Endothelial cell of umbilical vein (primary cell): ENCODE data around the gene RNLS. TPM values are rescaled to one million over a fixed set of nuclear protein-coding genes. Genes with fewer than 3 reads are reported as not detected.

Source experiments
- BruUV-seq: library from RNA; stranded (reverse); fragments of 400-500 nt; replicated peaks from 2 replicates; lab custom pipeline; 2021; lab: Mats Ljungman, UMichigan
- CTCF ChIA-PET: fragments of 300-600, 350-600 bp; sonication (Branson Sonifier 250); formaldehyde crosslinking; loops from one replicate; lab custom pipeline; 2021; ENCODE audit warnings: antibody characterized with exemption, inconsistent platforms; lab: Charles Lee
- POLR2A ChIA-PET: fragments of 300-600, 350-600 bp; sonication (Branson Sonifier 250); formaldehyde crosslinking; loops from one replicate; lab custom pipeline; 2021; ENCODE audit warnings: antibody characterized with exemption, inconsistent platforms; lab: Charles Lee
- DNase-seq: peaks from one replicate; pipeline ENCODE4 v3.0.0-alpha.2; 2011; ENCODE audit warnings: low read depth, low spot score
- FAIRE-seq: peaks from 2 replicates; lab custom pipeline; 2011; peaks lifted over from hg19 to GRCh38; lab: Jason Lieb, UNC
- H2AFZ ChIP-seq: 2 replicates; pipeline ENCODE4 v1.6.0; 2012; ENCODE audit warnings: low read depth, low read length, control low read depth, inconsistent platforms
- H3K27ac ChIP-seq: 2 replicates; pipeline ENCODE4 v1.5.1; 2011; ENCODE audit warnings: low read depth, mild to moderate bottlenecking, control low read depth, low read length, moderate library complexity; ENCODE audit not compliant: insufficient read depth
- H3K27me3 ChIP-seq, 2 experiments: 2 replicates each; pipeline versions ENCODE4 v1.6.0 to v1.6.1; 2011; ENCODE audit warnings: low read length in 2 of 2, mixed read lengths in 1 of 2; ENCODE audit not compliant: control insufficient read depth in 2 of 2, insufficient read depth in 2 of 2
- H3K36me3 ChIP-seq, 2 experiments: 2 replicates in 1 of 2; 3 replicates in 1 of 2; pipeline ENCODE4 v1.5.1; 2011; ENCODE audit warnings: low read length in 2 of 2, mild to moderate bottlenecking in 1 of 2, moderate library complexity in 1 of 2; ENCODE audit not compliant: control insufficient read depth in 2 of 2, insufficient read depth in 2 of 2; ENCODE audit errors: extremely low read depth in 1 of 2
- H3K4me1 ChIP-seq: 3 replicates; pipeline ENCODE4 v1.5.1; 2011; ENCODE audit warnings: mild to moderate bottlenecking, low read length; ENCODE audit not compliant: control insufficient read depth, insufficient read depth; ENCODE audit errors: extremely low read depth
- H3K4me2 ChIP-seq: 2 replicates; pipeline ENCODE4 v1.6.1; 2011; ENCODE audit warnings: low read length, control low read depth, mixed read lengths; ENCODE audit not compliant: insufficient read depth
- H3K4me3 ChIP-seq, 3 experiments: fragments of 200-600 bp in 1 of 3; sonication (generic), shearing (Covaris generic) in 1 of 3; replicated peaks in 1 of 3; 2 replicates each; pipeline ENCODE4 v1.5.1; 2011 to 2016; ENCODE audit warnings: control low read depth in 3 of 3, low read length in 3 of 3, mild to moderate bottlenecking in 2 of 3, inconsistent platforms in 1 of 3, low read depth in 1 of 3, moderate library complexity in 1 of 3; ENCODE audit not compliant: insufficient read depth in 1 of 3
- H3K79me2 ChIP-seq: 2 replicates; pipeline ENCODE4 v1.6.0; 2012; ENCODE audit warnings: low read length, inconsistent platforms; ENCODE audit not compliant: control insufficient read depth, insufficient read depth
- H3K9ac ChIP-seq: replicated peaks from 2 replicates; pipeline ENCODE3; 2011; ENCODE audit warnings: low read length, control low read depth; ENCODE audit not compliant: insufficient read depth; ENCODE audit errors: extremely low read depth
- H3K9me1 ChIP-seq: replicated peaks from 3 replicates; pipeline ENCODE4 v1.6.0; 2011; ENCODE audit warnings: mild to moderate bottlenecking, low read length; ENCODE audit not compliant: control insufficient read depth, insufficient read depth; ENCODE audit errors: extremely low read depth
- H3K9me3 ChIP-seq: replicated peaks from 2 replicates; pipeline ENCODE4 v1.5.1; 2012; ENCODE audit warnings: low read length, inconsistent platforms; ENCODE audit not compliant: control insufficient read depth, insufficient read depth
- H4K20me1 ChIP-seq: replicated peaks from 2 replicates; pipeline ENCODE3; 2011; ENCODE audit warnings: mild to moderate bottlenecking, low read length; ENCODE audit not compliant: control insufficient read depth, insufficient read depth; ENCODE audit errors: extremely low read depth
- EZH2 ChIP-seq: IDR thresholded peaks from 2 replicates; pipeline ENCODE4 v1.6.1; 2012; ENCODE audit warnings: borderline replicate concordance, low read depth, mild to moderate bottlenecking, moderate library complexity, low read length, inconsistent platforms; ENCODE audit not compliant: severe bottlenecking
- FOS ChIP-seq: IDR thresholded peaks from 2 replicates; pipeline ENCODE4 v1.6.1; 2011; ENCODE audit warnings: mild to moderate bottlenecking, low read length, moderate library complexity, borderline replicate concordance; ENCODE audit not compliant: insufficient read depth
- GATA2 ChIP-seq: IDR thresholded peaks from 2 replicates; pipeline ENCODE4 v1.7.0; 2011; ENCODE audit warnings: low read depth, mild to moderate bottlenecking, moderate library complexity, mixed read lengths, low read length; ENCODE audit not compliant: insufficient read length, insufficient read depth
- JUN ChIP-seq: IDR thresholded peaks from 2 replicates; pipeline ENCODE4 v1.6.1; 2011; ENCODE audit warnings: borderline replicate concordance, low read depth; ENCODE audit not compliant: insufficient read length, insufficient read depth
- MYC ChIP-seq: IDR thresholded peaks from one replicate; pipeline ENCODE4 v1.6.1; 2011; ENCODE audit warnings: mild to moderate bottlenecking, low read depth, low read length
- POLR2A ChIP-seq: IDR thresholded peaks from 2 replicates; pipeline ENCODE4 v1.6.1; 2012; ENCODE audit warnings: low read depth, mild to moderate bottlenecking, control low read depth, low read length
- POLR2AphosphoS5 ChIP-seq: IDR thresholded peaks from 2 replicates; pipeline ENCODE4 v1.6.1; 2012; ENCODE audit warnings: low read depth, mild to moderate bottlenecking, control low read depth, low read length, moderate library complexity; ENCODE audit not compliant: insufficient read depth
- dilution Hi-C: fragments of 300-500 bp; cut with MboI; formaldehyde crosslinking; loops from one replicate; pipeline ENCODE4 v1.15.0; 2019; ENCODE audit warnings: low sequenced_read_pairs; ENCODE audit not compliant: extremely low pct_ligation_motif_present
- intact Hi-C: fragments of 100-400 bp; cut with micrococcal nuclease; formaldehyde crosslinking; loops from one replicate; pipeline ENCODE4 v1.10.0; 2022
- polyA plus RNA-seq, 4 experiments: library from polyadenylated mRNA; depleted of rRNA in 3 of 4; stranded (reverse) in 3 of 4; unstranded in 1 of 4; fragments of >200 nt; gene quantifications; 2 replicates each; pipeline versions ENCODE4 v1.2.1 to v1.2.3, GENCODE V29; 2011 to 2012; ENCODE audit warnings: missing spikeins in 1 of 4
- total RNA-seq: library from RNA; stranded (reverse); gene quantifications from 2 replicates; pipeline ENCODE4 v1.2.3, GENCODE V29; 2021
- TF ChIP-seq, protein P1 (sequence below), 2 donors: IDR thresholded peaks; 1 replicate in 1 of 2; 2 replicates in 1 of 2; pipeline ENCODE4 v1.5.1; 2011; ENCODE audit warnings: low read length in 2 of 2, mild to moderate bottlenecking in 2 of 2, moderate library complexity in 2 of 2, control low read depth in 1 of 2, inconsistent platforms in 1 of 2, low read depth in 1 of 2; ENCODE audit not compliant: insufficient read depth in 1 of 2; ENCODE audit errors: extremely low read depth in 1 of 2
- TF ChIP-seq, protein P2 (sequence below): IDR thresholded peaks from 2 replicates; pipeline ENCODE4 v1.6.1; 2011; ENCODE audit not compliant: insufficient read depth, insufficient read length

The RNLS gene
- total and polyA plus RNA-seq, 2 donors (not counting 3 experiments of a cell fraction or from before 2014, with no cell fraction given) = 2.5 to 4.6 TPM

DNA sequence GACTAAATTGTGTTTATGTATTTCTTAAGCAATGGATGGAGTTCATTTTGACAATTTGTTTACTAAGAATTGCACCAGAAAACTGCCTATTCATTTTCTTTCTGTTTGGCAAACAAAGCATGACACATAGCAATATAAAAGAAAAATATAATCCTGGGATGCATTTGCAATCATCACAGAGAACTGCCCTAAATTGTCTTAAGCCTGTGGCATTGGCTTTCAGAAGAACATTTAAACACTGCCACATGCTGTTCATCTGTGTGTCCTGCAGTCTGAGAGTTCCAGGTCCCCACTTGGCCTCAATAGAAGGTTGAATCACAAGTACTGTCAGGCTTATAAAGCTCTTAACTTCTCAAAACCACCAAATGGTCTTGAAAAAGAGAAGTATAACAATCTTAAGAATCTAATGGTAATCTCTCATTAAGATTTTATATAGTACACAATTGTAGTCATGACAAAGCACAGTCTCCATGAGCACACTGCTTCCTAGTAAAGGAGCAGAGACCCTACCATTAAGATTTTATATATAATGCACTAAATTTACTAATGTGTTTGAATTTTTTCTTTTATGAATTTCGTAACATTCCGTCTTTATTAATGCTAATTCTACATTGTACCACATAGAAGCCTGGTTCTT lies 29.9 kb downstream of the RNLS start:
- Histone ChIP-seq H4K20me1 (no peaks in the 10 kb centered on the region), H3K27ac (no peak overlapping the region), H3K27me3 (no peaks in the 10 kb centered on the region), H3K79me2 (no peaks in the 10 kb centered on the region), H2AFZ (no peak overlapping the region), H3K4me2 (no peak overlapping the region), H3K9me3 (no peaks in the 10 kb centered on the region), H3K4me3 (no peak overlapping the region), H3K9me1 (no peaks in the 10 kb centered on the region), H3K36me3 (no peaks in the 10 kb centered on the region), H3K9ac (no peak overlapping the region), H3K4me1 (no peaks in the 10 kb centered on the region)
- dilution Hi-C loops (loop anchor here (25.0 kb wide), 1 partner anchor 691 kb away; the partner anchor contains the start of genes KLLN and PTEN), intact Hi-C loops (loop anchor here (1.0 to 5.0 kb wide), 6 partner anchors 150 to 1021 kb away; no protein-coding TSS in a partner anchor)
- ChIA-PET POLR2A (no interaction called here), CTCF (interaction anchor here (0.6 to 3.4 kb wide), 16 partner anchors 11 to 778 kb away, joined by 3 to 26 read pairs (median 5); partner anchors contain the start of genes KLLN, PTEN and RNLS)
- TF ChIP-seq, protein P1, sequence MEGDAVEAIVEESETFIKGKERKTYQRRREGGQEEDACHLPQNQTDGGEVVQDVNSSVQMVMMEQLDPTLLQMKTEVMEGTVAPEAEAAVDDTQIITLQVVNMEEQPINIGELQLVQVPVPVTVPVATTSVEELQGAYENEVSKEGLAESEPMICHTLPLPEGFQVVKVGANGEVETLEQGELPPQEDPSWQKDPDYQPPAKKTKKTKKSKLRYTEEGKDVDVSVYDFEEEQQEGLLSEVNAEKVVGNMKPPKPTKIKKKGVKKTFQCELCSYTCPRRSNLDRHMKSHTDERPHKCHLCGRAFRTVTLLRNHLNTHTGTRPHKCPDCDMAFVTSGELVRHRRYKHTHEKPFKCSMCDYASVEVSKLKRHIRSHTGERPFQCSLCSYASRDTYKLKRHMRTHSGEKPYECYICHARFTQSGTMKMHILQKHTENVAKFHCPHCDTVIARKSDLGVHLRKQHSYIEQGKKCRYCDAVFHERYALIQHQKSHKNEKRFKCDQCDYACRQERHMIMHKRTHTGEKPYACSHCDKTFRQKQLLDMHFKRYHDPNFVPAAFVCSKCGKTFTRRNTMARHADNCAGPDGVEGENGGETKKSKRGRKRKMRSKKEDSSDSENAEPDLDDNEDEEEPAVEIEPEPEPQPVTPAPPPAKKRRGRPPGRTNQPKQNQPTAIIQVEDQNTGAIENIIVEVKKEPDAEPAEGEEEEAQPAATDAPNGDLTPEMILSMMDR (IDR thresholded peaks at IDR 0.05; ENCODE audit: extremely low read depth in 1 of 2, insufficient read depth in 1 of 2, low read depth in 1 of 2, low read length in 2 of 2) = peak; percentile 63 to 64
- TF ChIP-seq GATA2 = no peak
- FAIRE-seq (peak; percentile 79), DNase-seq (peak; percentile 76)
- BruUV-seq = no TSS peak

DNA sequence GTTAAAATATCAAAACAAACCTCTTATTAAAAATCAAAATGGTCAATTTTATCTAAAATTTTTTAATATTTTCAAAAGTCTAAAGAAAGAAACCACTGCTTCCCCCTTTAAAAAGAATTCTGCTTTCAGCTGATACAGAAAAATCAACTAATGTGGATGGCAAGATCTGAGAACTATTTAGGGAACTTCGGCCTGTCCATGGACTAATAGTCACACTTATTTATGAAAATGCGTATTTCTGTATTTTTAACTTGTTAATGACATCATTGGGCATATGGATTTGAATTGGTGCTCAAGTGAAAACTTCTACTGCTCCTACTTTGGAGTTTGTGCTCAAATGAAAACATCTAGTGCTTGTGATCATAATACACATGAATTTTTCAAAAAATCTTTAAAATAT lies 31.9 kb downstream of the RNLS start:
- FAIRE-seq = no peak
- Histone ChIP-seq H3K9me3 (no peaks in the 10 kb centered on the region), H3K4me3 (no peak overlapping the region), H3K9me1 (no peaks in the 10 kb centered on the region), H3K79me2 (no peaks in the 10 kb centered on the region), H3K27me3 (no peaks in the 10 kb centered on the region), H3K4me1 (no peaks in the 10 kb centered on the region), H2AFZ (no peak overlapping the region), H3K9ac (no peak overlapping the region), H3K4me2 (no peak overlapping the region), H4K20me1 (no peaks in the 10 kb centered on the region), H3K36me3 (no peaks in the 10 kb centered on the region), H3K27ac (no peak overlapping the region)
- DNase-seq = no peak
- dilution Hi-C loops (loop anchor here (25.0 kb wide), 1 partner anchor 689 kb away; the partner anchor contains the start of genes KLLN and PTEN), intact Hi-C loops (loop anchor here (5.0 kb wide), 1 partner anchor 1019 kb away; no protein-coding TSS in a partner anchor)
- CTCF ChIA-PET = interaction anchor here (1.1 to 2.6 kb wide), 3 partner anchors 13 to 690 kb away, joined by 3 to 20 read pairs (median 6); no protein-coding TSS in a partner anchor
- POLR2A ChIA-PET = no interaction called here
- BruUV-seq = no TSS peak
- TF ChIP-seq JUN (no peak), MYC (no peak), POLR2AphosphoS5 (no peak), FOS (no peak), GATA2 (no peak), POLR2A (no peak), EZH2 (no peak)
- TF ChIP-seq, protein P2, sequence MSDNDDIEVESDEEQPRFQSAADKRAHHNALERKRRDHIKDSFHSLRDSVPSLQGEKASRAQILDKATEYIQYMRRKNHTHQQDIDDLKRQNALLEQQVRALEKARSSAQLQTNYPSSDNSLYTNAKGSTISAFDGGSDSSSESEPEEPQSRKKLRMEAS = no peak
- TF ChIP-seq, protein P1 (IDR thresholded peaks at IDR 0.05; ENCODE audit: extremely low read depth in 1 of 2, insufficient read depth in 1 of 2, low read depth in 1 of 2, low read length in 2 of 2) = no peak
